GM19452 (cell line): ENCODE data around the gene RALGAPA1.
A peak's percentile ranks its signal among the peaks of the same experiment; 100 is the strongest.
"Not testable (repeated sequence)": the region's sequence is repeated elsewhere in the genome, so short reads cannot be mapped to it uniquely, and the experiment has no call there.

Experiments used
- ATAC-seq: cut with Tn5 transposase; IDR thresholded peaks from one replicate; pipeline ENCODE4 v1.9.1; 2021; ENCODE audit not compliant: unreplicated experiment

The RALGAPA1 gene

GRCh38 chr14:35822501-35822900 lies 13.4 kb upstream of the RALGAPA1 start:
- no peak for ATAC-seq

GRCh38 chr14:35821564-35822411 lies 12.7 kb upstream of the RALGAPA1 start:
- no peak for ATAC-seq

GRCh38 chr14:35819591-35820540 lies 10.8 kb upstream of the RALGAPA1 start:
- no peak for ATAC-seq

- no peak for ATAC-seq
These were observed 9.4 kb upstream of the RALGAPA1 start for GRCh38 chr14:35818346-35819115.

- ATAC-seq: peak; percentile 65
These were observed 5.4 kb upstream of the RALGAPA1 start for GRCh38 chr14:35814371-35815005.

- no peak for ATAC-seq
These were observed 1.9 kb upstream of the RALGAPA1 start for GRCh38 chr14:35810963-35811362.

- no peak for ATAC-seq
These were observed 502 bp upstream of the RALGAPA1 start for GRCh38 chr14:35809597-35809996.

GRCh38 chr14:35808076-35808637 lies 938 bp downstream of the RALGAPA1 start:
- ATAC-seq: no peak

GRCh38 chr14:35807131-35807961 lies 1.7 kb downstream of the RALGAPA1 start:
- ATAC-seq: no peak

GRCh38 chr14:35806006-35806907 lies 2.8 kb downstream of the RALGAPA1 start:
- no peak for ATAC-seq

- no peak for ATAC-seq
These were observed 11.3 kb downstream of the RALGAPA1 start for GRCh38 chr14:35797796-35798195.

- no peak for ATAC-seq
These were observed 19.4 kb downstream of the RALGAPA1 start for GRCh38 chr14:35789651-35790050.

GRCh38 chr14:35786856-35787255 lies 22.2 kb downstream of the RALGAPA1 start:
- ATAC-seq: no peak

- no peak for ATAC-seq
These were observed 25.4 kb downstream of the RALGAPA1 start for GRCh38 chr14:35783699-35784098.

- ATAC-seq: no peak
These were observed 29.7 kb downstream of the RALGAPA1 start for GRCh38 chr14:35779368-35779767.

- ATAC-seq: not testable (repeated sequence)
These were observed 31.5 kb downstream of the RALGAPA1 start for GRCh38 chr14:35777550-35777949.

GRCh38 chr14:35776823-35777222 lies 32.3 kb downstream of the RALGAPA1 start:
- ATAC-seq: no peak

- ATAC-seq: not testable (repeated sequence)
These were observed 33.0 kb downstream of the RALGAPA1 start for GRCh38 chr14:35776085-35776484.
